AG04450 (cell line): ENCODE results near the gene ADIPOQ. TPM values are rescaled to one million over a fixed set of nuclear protein-coding genes. Genes with fewer than 3 reads are reported as not detected.

Source experiments
- CTCF ChIA-PET: fragments of 300-600, 350-600 bp; formaldehyde crosslinking; extraction: SDS; loops from one replicate; lab custom pipeline; 2022; ENCODE audit warnings: antibody characterized with exemption, inconsistent platforms; lab: Charles Lee
- POLR2A ChIA-PET: fragments of 350-600 bp; formaldehyde crosslinking; extraction: SDS; loops from one replicate; lab custom pipeline; 2021; ENCODE audit warnings: antibody characterized with exemption, inconsistent platforms; lab: Yijun Ruan, JAX
- DNase-seq: peaks from one replicate; pipeline ENCODE4 v3.0.0-alpha.2; 2011; ENCODE audit warnings: low read depth, low spot score
- H3K27ac ChIP-seq: one replicate; pipeline ENCODE4 v1.5.1; 2012; ENCODE audit warnings: low read depth, low read length, control low read depth
- H3K27me3 ChIP-seq: one replicate; pipeline ENCODE4 v1.6.0; 2012; ENCODE audit warnings: low read length; ENCODE audit not compliant: control insufficient read depth, insufficient read depth
- H3K4me3 ChIP-seq: 2 replicates; pipeline ENCODE4 v1.5.1; 2011; ENCODE audit warnings: mild to moderate bottlenecking, low read depth, low read length, control low read depth
- H3K9me3 ChIP-seq: 2 replicates; pipeline ENCODE4 v1.5.1; 2012; ENCODE audit warnings: low read length; ENCODE audit not compliant: control insufficient read depth, insufficient read depth
- CTCF ChIP-seq: IDR thresholded peaks from 2 replicates; pipeline ENCODE4 v1.5.1; 2011; ENCODE audit warnings: low read depth, low read length, control low read depth, inconsistent platforms
- polyA plus RNA-seq: library from polyadenylated mRNA; depleted of rRNA; stranded (reverse); fragments of >200 nt; gene quantifications from 2 replicates; pipeline ENCODE4 v1.2.3, GENCODE V29; 2011

Gene ADIPOQ
- polyA plus RNA-seq, 1 experiment, result not detected

- peaks cover 34% of the 10 kb centered on the region for H3K27me3 ChIP-seq
- no peak for DNase-seq
- no peak for TF ChIP-seq CTCF
- ChIA-PET CTCF (interaction anchor here (3.2 to 12.0 kb wide), 2 partner anchors 211 to 339 kb away, joined by 15 to 186 read pairs; partner anchors contain the start of gene AHSG), POLR2A (interaction anchor here (0.7 to 4.2 kb wide), 5 partner anchors 43 to 888 kb away, joined by 3 to 34 read pairs (median 4); partner anchors contain the start of genes EIF4A2, RPL39L and TRA2B)
- H3K4me3 ChIP-seq, result peak overlapping the region; percentile 62
- H3K9me3 ChIP-seq, result no peaks in the 10 kb centered on the region; the same call in 1 of the 2 replicates
- H3K27ac ChIP-seq, result no peak overlapping the region
Measured at GRCh38 chr3:186826410-186826975, 16.0 kb upstream of the ADIPOQ start.

- no peak overlapping the region for H3K27ac ChIP-seq
- TF ChIP-seq CTCF, result no peak
- ChIA-PET POLR2A (interaction anchor here (0.6 to 4.2 kb wide), 7 partner anchors 43 to 889 kb away, joined by 3 to 34 read pairs (median 4); partner anchors contain the start of genes EIF4A2, RPL39L and TRA2B), CTCF (interaction anchor here (2.3 to 12.0 kb wide), 2 partner anchors 212 to 337 kb away, joined by 9 to 186 read pairs; partner anchors contain the start of gene AHSG)
- H3K4me3 ChIP-seq, result peak overlapping the region; percentile 62
- H3K27me3 ChIP-seq, result peaks cover 34% of the 10 kb centered on the region
- DNase-seq, result peak; percentile 39
- no peaks in the 10 kb centered on the region; the same call in 1 of the 2 replicates for H3K9me3 ChIP-seq
Measured at GRCh38 chr3:186826976-186827857, 15.3 kb upstream of the ADIPOQ start.

- ChIA-PET CTCF (interaction anchor here (0.6 to 12.0 kb wide), 4 partner anchors 21 to 336 kb away, joined by 3 to 186 read pairs (median 6); partner anchors contain the start of gene AHSG), POLR2A (interaction anchor here (4.2 kb wide), 1 partner anchor 45 kb away, joined by 34 read pairs; the partner anchor contains the start of gene EIF4A2)
- Histone ChIP-seq H3K4me3 (no peak overlapping the region), H3K27ac (no peak overlapping the region), H3K9me3 (no peaks in the 10 kb centered on the region; the same call in 1 of the 2 replicates), H3K27me3 (peaks cover 39% of the 10 kb centered on the region)
- no peak for TF ChIP-seq CTCF
- DNase-seq, result no peak
Measured at GRCh38 chr3:186828340-186828739, 14.2 kb upstream of the ADIPOQ start.

GRCh38 chr3:186831798-186832197, 10.7 kb upstream of the ADIPOQ start:
- no peak for TF ChIP-seq CTCF
- POLR2A ChIA-PET, result no interaction called here

More at GRCh38 chr3:186831798-186832197, 10.7 kb upstream of the ADIPOQ start:
- H3K27ac ChIP-seq, result no peak overlapping the region
- DNase-seq, result no peak
- peaks cover 46% of the 10 kb centered on the region for H3K27me3 ChIP-seq
- CTCF ChIA-PET, result no interaction called here
- no peak overlapping the region for H3K4me3 ChIP-seq
- no peaks in the 10 kb centered on the region for H3K9me3 ChIP-seq
